CD4-positive, alpha-beta T cell treated with Interleukin-12 subunit alpha and Interleukin-12 subunit beta, for 1 hour (primary cell): ENCODE data around the gene EVI2A.
"Not testable (repeated sequence)": the region's sequence is repeated elsewhere in the genome, so short reads cannot be mapped to it uniquely, and the experiment has no call there.

Source experiments
- DNase-seq: peaks from one replicate; pipeline ENCODE4 v3.0.0-alpha.2; 2020

The EVI2A gene

DNA sequence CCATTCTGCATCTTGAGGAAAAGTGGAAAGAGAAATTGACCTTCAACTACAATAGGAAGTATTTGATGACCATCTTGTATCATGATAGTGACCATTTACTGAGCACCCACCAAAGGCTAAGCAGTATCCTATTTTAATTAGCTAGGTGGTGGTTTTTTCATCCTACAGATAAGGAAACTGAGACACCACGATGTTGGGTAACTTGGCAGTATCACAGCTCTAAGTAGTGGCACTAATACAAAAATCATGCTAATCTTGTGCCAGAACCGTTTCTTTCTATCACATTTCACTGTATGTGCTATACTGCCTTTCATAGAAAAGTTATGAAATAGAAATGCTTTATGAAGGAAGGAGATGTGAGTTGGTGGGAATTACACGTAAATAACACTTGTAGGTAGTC is 9.9 kb downstream of the EVI2A start:
- no peak for DNase-seq

DNA sequence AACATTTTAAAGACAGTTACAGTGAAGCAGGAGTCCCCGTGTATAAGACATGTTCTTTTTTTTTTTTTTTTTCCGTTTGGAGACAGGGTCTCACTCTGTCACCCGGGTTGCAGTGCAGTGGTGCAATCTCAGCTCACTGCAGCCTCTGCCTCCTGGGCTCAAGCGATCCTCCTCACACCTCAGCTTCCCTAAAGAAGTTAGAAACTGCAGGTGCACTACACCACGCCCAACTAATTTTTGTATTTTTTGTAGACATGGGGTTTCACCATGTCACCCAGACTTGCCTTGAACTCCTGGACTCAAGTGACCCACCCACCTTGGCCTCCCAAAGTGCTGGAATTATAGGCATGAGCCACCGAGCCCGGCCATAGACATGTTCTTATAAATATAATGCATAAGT is 10.5 kb downstream of the EVI2A start:
- peak; percentile 40 for DNase-seq

DNA sequence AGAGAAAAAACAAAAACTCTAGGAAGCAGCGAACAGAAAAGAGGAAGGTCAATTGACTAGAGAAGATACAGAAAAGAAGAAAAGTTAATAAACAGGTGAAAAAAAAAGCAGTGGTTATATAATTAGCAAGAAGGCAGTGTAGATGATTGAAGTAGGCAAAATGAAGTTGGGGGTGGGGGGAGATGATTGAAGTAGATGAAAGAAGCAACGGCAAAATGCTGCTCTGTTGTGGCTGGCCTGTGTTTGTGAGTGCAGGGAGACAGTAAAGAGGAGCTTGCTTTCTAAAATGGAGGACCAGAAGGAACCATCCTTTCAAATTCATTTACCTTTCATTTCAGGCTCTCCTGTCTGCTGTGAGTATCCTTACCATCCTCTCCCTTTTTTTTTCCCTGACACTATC is 11.2 kb downstream of the EVI2A start:
- peak; percentile 83 for DNase-seq

DNA sequence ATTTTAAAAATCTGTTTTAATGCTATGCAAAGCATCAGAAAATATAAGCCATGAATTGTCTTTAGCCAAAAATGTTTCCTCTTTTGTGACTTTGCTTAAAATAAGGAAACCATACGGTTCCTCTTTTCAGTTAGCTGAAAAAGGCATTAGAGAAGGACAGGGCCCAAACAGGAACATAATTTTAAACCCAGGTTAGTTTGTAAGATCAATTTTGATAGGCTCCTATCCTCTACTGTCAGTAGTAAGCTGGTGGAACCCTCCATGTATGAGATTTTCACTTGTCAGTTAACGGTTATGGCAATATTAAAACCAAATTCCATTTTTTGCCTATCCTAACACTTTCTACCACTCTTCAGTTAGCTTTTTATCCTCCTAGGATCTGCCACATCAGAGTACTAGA is 11.9 kb downstream of the EVI2A start:
- DNase-seq = peak; percentile 60

DNA sequence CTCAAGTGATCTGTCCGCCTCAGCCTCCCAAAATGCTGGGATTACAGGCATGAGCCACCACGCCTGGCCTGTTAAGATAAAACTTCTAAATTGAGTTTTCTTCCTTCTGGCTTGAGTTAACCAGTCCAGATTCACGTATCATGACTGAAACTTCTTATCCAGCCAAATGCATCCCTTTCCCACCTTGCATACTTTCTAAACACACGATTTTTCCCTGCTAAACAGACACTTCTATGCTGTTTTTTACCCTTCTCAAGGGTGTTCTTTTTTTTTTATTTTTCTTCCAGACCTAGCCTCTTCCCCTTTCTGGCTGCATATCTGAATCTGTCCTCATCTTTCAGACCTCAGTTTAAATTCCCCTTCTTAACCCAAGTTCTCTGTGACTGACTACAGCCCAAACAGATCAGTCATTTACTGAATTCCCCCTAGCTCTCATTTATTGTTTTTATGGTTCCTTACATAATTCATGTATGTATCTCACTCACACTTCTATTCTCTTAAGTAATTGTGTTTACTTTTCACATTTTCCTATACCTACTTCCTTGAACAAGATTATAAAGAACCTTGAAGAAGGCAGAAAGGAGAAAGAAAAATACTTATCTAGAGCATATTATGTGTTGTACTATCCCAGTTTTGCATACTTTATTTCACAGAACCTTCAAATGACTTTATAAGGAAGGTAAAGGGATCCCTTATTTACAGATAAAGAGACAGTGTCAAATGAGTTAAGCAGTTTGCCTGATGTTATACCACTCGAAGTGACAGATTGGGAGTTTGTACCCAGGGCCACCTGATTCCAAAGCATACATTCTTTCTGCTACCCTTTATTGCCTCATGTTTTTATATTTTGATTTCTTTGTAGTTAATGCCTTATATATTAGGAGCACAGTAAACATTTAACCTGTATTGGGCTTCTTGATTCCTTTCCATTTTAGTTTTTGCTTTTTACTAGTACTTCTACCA is 12.8 kb downstream of the EVI2A start:
- no peak for DNase-seq

DNA sequence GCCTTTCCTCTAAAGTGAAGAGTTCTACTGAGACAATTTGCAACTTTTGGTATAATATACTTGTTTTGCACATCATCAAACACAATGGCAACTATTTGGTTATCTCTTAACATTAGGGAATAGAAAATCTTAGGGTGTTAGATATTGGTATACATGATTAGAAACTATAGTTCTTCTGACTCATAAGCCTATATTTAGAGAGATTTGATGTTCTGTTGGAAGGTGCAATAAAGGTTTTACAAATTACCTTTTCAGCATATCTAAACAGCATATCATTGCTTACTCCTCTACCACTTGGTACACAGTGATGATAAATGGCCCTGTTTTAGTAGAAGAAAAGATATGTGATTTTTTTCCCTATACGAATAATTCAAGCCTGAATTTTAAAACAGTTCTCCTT is 13.8 kb downstream of the EVI2A start:
- no peak for DNase-seq

DNA sequence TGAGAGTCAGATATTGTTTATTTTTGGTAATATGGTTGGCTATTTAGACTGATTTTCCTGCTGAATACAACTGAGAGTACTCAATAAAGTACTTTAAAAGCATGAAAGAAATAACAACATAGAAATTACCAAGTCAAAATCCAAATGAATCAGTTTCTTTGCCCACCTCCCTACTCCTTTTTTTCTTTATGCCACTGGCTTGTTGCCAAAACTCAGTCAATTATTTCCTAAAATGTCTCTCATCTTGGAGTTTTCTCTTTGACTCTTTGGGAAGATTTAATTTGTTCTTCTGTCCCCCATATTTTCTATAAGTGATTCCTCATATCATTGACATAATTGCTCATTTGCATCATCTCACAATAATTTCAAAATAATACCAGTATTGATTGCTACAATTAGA is 21.8 kb downstream of the EVI2A start:
- no peak for DNase-seq

DNA sequence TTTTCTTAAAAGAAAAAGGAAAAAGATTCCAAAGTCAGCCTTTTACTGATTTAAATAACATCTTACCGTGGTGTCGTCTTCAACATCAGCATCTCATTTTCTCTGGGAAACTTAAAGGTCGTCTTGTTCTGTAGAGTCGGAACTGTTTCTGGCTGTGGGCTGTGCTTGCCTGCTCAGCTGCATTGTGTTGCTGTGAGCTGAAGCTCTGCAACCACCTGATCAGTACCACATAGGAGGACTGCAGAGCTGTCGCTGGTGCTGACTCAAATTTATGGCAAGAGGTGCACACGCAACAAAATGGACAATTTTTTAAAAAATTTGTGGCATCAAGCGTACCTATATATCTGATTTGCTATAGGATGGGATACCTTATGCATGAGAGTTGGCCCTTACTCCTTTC is 24.3 kb downstream of the EVI2A start, which contains the start of gene OMG:
OMG (minus strand) TSS at position 150 of the 400 bp plus-strand sequence. CDS start 908 bp downstream, outside the sequence.
- no peak for DNase-seq

DNA sequence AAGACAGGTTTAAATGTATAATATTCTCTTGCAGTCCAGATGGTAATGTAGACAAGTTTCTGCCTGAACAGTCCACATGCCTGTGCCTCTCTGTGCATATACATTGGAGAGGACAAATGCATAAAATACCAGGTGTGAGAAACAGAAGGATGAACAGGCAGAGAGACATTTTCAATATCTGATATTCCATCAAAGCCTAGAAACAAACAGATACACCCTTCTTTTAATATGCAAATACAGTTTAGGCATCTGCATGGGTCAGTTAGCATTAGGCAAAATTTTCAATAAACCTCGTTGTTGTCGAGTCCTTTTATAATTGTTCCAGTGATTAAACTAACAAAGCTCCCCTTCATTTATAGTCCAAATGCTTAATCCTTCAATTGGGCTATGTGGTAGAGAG is 25.3 kb downstream of the EVI2A start:
- DNase-seq = no peak

DNA sequence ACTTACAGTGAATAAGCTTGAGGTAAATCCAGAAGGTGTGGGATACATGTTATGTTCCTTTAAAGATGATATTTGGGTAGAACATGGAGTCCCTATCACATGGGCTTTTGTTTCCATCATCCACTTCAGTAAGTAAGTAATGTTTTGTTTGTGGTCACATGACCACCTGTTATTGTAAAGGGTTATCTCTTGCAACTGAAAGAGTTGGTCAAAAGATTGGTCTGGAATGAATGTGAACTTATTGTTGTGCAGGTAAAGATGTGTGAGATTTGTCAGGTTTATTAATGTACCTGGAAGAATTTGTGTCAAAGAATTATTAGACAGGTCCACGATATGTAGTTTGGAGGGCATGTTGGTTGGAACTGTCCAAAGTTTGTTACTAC is 25.9 kb downstream of the EVI2A start:
- DNase-seq = no peak

DNA sequence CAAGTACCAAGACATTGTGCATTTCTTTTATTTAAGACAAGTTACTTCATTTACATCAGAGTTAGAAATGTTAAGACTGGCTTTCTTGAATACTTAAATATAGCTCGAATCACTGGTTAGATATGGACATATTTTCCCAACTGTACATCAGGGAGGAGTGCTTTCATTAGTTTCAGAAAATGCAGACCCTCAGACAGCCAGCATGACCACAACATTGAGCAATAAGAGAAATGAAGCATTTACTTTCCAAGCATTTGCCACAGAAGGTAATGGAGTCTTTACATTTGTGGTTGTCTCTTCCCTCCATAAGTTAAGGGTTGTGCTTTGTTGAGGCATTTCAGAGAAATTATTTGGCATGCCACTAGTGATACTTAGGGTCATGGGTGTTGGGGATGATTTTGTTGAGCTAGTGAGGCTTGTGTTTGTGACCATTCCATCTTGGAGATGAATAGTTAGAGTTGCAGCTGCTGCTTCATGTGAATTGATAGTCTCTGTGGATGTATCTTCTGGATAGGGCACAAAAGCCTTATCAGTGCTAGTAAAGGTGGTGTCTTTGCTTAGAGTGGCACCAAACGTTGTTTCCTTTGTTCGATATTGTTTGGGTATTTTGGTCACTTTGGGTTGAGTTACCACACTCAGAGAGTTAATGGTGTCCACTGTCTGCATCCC is 26.5 kb downstream of the EVI2A start:
- no peak for DNase-seq

DNA sequence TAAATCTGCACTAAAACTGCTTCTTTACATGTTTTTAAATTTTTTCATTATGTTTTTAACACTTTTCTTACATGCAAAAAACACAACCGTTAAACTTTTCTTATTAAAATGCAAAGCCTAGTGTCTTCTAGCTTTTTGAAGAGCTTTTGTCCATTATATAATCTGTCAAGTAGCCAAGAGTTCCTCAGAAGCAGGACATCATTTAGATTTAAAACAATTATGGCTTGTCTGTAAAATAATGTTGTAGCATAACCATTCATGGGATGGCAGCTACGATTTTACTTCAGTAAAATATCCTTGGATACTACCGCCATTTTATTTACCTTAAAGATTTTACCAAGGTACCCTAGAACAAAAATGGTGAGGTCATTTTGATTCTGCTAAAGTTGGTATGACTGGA is 27.2 kb downstream of the EVI2A start:
- no peak for DNase-seq

DNA sequence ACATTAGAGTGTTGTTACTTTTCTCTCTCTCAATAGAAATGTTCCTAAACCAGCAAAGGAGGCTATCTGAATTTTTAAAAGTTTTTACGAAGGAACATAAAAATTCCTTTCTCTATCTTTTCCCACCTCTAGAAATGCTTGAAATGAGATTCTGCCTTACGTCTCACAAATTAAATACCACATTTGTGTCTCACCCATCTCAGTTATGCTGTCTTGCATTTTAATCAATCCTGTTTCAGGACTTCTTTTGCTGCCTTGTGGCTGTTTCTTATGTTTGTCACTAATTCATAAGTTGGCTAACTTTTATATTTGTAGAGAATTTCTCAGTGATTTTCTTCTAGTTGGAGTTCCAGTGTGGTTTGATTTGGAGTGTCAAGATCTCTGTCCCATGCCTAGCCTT is 27.8 kb downstream of the EVI2A start:
- no peak for DNase-seq

DNA sequence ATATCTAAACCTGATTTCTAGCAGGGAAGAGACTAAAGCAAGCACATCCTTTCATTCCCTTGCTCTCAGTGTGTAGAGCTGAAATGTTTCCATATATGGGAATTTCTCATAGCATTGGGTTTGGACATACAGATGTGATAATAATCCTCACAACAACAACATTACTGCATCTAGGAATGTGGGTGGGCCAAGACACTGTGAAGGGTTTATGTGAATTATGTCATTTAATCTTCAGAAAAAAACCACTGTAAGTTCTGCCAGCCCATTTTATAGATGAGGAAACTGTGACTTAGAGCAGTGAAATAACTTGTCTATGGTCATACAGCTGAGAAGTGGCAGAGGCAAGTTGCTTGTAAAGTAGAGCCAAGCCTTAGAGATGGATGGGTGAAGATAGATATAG is 29.6 kb downstream of the EVI2A start:
- DNase-seq = no peak

DNA sequence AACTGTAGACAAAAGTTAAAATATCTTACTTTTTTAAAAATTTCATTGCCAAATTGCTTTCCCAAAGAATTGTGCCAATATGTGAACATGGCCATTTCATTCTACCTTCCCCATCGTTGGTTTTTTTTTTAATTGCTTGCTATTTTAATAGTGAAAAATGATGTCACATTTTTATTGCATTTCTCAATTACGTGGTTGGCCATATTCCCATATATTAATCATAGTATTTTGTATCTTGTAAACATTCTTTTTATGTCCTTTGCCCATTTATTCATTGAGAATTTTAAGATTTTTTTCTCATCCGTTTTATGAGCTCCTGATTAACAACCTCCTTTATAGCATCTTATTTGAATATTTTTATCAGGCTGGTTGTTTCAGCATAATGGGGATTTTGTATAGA is 31.6 kb downstream of the EVI2A start:
- no peak for DNase-seq

DNA sequence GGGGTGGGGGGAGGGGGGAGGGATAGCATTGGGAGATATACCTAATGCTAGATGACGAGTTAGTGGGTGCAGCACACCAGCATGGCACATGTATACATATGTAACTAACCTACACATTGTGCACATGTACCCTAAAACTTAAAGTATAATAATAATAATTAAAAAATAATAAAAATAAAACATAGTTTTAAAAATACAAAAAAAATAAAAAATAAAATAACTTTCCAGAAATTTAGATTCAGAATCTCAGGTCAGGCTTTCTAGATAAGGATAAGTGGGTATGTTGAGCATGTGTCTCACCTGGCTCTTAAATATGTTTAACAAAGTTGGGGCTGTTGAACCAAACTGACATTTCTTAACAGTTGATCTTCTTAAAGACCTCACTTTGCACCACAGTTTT is 33.5 kb downstream of the EVI2A start:
- DNase-seq = not testable (repeated sequence)

DNA sequence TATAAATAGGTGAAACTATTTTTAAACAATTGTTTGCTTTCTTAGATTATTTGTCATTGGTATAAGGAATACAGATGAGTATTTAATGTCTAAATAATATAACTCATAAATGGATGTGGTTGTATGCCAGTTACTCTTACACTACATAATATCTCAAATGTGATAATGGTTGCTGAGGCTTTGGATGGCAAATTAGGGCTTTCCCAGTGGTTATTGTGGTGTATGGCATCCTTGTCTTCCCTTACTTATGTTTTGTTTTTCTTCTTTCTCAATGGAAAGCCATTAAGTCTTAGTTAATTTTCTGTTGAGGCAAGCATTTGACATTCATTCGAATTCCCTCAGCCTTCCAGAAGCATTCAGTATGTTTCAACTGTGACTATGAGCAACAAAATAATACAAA is 34.8 kb downstream of the EVI2A start:
- DNase-seq = no peak

DNA sequence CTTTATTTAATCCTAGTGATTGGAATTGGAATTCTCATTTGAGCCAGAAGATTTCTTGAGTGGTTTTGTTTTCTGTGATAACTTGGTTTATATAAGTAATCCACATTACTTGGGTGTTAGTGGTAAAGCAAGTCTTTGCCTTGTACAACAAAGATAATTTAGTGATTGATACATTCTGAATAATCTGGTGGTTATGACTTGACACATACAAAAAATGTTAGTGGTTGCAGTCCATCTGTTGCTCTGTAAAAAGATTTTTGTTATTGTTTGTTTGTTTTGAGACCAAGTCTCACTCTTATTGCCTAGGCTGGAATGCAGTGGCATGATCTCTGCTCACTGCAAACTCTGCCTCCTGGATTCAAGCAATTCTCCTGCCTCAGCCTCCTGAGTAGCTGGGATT is 37.6 kb downstream of the EVI2A start:
- DNase-seq = no peak

DNA sequence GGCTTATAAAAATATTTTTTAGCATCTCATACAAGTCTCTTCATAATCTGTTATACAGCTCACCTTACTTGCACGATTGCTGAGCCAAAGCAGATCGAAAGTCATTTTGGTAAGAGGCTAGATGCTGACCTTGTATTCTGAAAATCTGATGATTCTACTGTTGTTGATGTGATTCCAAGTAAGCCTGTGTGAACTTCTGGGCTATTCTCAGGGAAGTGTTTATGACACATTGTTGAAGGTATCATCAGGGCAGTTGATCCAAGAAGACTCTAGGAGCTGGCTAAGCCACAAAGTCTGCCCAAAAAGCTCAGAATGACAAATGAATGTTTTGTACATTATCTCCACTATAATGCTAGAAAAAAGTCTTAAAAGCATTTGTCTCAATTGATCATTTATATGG is 40.4 kb downstream of the EVI2A start:
- no peak for DNase-seq

DNA sequence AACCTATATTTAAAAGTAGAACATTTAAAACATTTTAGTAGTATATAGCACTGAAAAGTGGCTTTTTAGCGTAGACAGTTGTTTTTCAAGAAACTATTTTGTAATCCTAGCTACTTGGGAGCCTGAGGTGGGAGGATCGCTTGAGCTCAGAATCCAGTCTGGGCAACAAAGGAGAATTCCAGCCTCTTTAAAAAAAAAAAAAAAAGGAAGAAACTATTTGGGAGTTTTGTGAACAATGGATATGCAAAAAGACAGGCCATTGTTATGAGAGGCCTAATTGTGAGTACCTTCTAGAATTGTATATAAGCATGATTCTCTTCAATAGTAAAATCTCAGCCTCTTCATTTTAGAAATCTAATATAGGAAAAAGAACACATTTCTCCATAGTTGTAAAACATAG is 42.0 kb downstream of the EVI2A start:
- no peak for DNase-seq

DNA sequence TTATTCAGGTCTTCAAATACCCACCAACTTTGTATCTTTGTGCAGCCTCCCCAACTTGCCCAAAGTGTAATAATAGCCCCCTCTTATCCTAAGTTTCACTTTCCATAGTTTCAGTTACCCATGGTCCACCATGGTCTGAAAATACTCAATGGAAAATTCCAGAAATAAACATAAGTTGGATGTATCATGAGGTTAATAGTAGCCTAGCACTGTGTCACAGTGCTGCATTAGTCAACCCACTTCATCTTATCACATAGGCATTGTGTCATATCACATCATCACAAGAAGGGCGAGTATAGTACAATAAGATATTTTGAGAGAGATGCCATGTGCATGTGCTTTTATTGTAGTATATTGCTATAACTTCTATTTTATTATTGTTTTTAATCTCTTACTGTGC is 46.3 kb downstream of the EVI2A start:
- DNase-seq = no peak

DNA sequence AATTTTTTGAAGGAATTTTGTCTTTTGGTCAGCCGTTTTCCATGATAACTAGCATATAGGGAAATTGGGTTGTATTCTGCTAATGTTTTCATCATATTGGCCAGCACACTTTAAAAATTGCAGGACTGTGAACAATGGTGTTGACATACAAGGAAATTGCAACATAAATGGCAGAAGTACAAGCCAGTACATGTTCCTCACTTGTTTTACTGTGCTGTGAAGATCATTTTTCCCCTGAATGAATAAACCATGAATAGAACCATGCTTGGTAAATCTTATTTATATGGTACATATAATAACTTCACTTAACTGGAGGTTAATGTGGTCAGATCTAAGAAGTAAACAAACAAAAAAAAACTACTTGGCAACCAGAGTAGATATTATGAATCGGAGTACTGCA is 47.2 kb downstream of the EVI2A start:
- DNase-seq = no peak

DNA sequence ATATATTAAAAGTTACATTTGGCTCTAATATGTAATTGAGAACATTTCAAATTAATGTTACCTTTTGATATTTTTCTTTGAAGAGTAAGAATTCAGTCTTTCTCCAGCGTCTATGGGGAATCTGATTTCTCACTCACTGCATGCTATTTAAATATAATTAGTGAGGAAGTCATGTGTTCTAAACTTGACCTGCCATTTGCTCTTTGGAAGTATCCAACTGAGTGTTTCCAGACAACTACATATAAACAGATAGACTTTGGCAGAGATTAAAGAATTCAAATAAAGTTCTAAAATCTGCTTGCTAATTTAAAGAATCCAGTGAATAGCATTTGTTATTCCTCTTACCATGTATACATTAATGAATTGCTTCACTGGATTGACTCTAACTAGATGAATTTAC is 47.9 kb downstream of the EVI2A start:
- no peak for DNase-seq

DNA sequence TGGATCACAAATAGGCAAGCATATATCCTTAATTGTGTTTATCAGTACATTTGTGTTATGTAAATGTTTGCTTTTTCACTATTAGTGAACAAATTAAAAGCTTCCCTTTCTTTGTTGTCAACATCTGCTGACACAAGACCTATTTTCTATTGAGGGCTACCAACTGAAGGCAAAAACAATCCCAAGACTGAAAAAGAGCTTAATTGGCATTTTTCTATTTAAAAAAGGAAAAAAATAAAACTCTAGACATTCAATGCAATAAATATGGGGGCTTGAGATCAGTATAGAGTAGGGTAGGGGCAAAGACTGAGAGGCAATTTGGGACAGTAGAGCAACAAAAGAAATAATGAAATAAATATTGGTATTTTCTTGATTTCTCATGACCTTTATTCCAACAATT is 48.6 kb downstream of the EVI2A start:
- DNase-seq = no peak
